NCI-H2107 treated with DMSO at 0.1 percent for 48 hours (cell line): ENCODE results near the gene MAP2.

Experiments used
- DNase-seq: peaks from one replicate; lab custom pipeline; 2025; ENCODE audit not compliant: unreplicated experiment; lab: John Stamatoyannopoulos, UW

MAP2 gene

DNA sequence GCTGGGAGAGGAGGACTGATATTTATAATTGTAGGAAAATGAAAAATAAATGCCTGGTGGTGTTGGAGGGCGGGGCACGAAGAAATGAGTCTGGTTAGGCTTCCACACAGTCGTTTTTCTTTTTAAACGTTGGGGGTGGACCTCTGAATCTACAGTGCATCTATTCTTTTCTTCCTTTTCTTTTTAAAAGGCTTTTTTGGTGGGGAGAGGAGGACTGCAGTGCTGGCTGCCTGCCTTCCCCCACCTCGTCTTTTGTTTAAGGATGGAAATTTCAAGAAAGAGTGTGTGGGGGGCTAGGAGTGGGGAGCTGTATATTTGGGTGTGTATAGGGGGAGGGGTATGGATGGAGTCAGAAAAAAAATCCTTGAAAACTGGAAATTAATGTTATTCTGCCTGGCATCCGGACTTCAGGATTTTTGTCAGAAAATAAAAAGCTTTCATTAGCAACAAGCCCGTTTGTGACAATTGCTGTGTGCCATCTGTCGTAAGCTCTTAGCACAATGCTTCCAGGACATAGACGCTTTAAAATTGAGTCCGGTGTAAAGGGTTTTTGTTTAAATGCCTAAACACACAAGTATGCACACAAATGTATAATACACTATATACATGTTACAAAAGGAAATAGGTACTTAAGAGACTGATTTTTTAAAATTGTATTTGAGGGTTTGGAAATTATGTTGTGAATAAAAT, 1.1 kb downstream of the MAP2 start:
- no peak for DNase-seq

DNA sequence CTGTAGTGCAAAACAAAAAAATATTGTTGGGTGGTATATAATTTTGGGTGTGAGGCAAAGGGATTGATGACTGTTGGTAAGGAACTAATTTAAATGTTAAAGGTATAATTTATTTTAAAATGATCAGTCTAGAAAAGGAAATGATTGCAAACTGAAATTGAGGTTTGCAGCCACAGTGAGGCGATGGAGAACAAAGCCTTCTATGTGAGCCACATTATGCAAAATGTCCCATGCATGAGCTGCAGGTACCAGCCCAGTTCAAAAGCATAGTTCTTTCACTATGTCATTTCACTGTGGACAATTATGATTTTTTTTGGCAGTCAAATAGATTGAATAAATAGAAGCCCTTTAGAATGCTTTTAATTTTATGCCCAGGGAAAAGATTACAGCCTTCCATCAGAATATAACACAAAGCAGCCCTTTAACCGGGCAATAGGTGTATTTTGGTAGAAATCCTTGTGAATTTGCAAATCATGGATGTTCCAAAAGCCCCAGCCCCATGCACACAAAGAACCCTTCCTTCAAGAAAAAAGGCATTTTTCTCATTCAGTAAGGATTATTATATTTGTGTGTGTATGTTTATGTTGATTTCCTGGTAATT, 1.7 kb downstream of the MAP2 start:
- peak; percentile 67 for DNase-seq

DNA sequence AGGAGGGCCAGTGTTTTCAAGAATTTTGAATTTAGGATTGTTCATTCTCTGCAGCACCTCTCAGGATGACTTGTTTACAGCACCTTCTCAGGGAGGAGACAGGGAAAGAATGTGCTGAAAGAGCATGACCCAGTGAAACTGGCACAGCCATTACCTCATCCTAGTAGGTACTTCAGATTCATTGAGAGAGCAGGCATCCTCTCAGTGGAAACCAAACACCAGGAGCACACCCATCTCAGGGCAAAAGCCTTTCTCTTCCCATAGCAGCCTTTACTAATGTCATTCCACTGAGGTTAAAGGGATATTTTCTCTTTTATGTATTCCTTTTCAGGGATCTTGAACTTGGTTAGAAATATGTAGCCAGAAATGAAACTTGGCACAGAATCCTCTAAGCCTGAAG, 2.6 kb downstream of the MAP2 start:
- DNase-seq: peak; percentile 73

DNA sequence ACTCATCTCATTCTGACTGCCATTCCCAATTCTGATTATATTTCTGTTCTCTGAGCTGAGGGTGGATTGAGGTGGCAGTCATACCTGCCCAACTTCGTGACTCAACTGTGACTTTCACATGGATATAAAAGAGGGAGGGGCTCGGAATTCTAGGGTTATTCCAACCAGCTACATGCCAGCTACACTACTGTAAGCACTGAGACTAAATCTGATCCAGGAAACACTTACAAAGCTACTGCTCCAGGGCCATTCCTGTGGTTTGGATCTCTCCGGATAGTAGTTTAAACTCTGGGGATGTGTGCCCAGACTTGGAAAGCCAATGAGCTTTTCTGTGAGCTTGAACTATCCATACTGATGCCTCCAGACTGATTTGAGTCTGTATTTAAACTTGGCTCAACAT, 7.9 kb downstream of the MAP2 start:
- no peak for DNase-seq

DNA sequence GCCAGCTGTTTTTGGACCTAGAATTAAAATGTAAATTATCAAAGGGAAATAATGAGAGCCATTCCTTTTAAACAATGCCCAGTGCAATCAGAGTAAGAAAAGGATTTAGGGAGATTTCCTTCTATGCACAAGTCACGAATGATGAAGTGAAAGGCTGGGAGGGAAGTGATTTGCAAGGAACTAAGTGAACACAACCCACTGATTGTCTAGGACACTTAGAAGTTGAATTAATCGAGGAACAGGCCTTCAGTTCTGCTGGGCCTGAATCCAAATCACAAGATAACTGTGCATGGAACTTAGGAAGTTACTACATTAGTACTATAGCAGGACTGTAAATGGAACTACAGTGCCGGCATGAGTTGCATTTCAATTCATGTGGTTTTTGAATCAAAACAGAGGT, 17.7 kb downstream of the MAP2 start:
- no peak for DNase-seq

DNA sequence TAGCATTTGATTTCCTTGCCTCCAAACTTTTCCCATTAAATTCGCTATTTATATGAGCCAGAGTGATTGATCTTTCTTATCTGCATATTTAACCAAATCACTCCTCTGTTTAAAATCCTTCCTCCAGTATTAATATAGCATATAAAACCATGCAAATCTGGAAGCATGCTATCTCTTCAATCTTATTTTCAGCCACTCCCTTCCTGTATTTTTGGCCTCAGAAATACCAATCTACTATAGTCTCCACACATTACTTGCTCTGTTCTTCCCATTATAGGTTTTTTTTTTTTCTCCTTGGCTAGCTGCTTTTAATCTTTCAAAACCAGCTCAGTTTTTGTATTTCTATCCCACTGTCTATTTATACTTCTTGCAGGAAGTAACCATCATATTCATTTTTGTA, 19.1 kb downstream of the MAP2 start:
- no peak for DNase-seq

DNA sequence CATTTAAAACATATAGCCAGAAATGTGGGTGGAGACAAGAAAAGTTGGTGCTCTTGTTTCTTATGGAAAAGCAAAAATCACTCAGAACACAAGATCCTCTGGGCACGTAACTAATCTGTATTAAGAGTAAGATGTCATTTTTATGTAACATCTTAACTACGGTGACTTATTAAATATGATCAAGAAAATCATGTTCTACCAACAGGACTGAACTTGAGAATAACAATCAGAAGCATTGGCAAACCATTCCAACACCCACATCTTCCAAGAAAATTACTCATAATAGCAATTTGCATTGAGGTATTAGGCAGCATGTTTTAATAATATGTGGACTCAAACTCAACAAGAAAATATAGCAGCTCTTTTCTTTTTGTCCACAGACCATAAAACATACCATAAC, 21.6 kb downstream of the MAP2 start:
- DNase-seq: no peak

DNA sequence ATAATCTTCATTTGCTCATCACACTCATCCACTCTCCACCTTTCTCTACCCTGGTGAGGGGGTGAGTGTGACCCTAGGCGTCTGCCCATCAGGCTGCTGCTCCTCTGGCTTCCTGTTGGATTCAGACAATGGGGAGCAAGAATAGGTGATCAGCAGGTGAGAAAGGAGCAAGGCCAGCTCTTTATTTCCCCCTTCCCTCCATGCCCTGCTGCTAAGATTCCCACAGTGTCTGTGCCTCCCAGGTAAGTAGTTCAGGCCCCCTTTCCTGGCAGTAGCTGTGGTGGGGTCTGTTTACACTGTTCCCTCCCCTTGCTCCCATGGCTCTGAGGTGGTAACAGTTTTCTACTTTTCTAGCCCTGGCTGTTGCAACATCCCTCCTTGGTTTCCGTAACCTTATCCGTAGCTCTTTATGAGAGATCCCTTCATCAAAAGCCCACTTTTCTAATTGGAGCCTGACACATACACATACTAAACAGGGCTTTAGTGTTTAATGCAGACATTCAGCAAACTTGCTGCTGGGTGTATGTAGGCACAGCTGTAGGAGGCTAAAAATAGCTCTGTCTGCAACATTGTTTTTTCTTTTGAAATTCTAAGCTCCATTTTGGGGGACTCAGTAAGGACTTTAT, 27.5 kb downstream of the MAP2 start:
- DNase-seq: peak; percentile 86

DNA sequence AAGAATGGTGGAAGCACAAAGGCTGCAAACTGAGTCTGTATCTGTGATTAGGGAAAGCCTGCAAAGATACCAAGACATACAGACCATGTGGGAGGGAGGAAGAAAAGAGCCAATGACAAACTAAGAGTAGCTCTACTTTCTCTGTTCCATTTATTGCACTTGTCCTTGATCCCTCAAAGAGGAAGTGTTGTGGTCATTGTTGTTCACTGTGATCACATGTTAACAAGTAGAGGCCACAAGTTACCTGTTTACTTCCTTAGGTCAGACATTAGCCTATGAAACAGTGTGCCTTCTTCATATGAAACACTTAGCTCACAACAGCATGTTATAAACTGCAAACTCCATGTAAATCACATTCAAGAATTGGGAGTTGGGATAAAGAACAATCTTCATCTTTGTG, 32.6 kb downstream of the MAP2 start:
- no peak for DNase-seq

DNA sequence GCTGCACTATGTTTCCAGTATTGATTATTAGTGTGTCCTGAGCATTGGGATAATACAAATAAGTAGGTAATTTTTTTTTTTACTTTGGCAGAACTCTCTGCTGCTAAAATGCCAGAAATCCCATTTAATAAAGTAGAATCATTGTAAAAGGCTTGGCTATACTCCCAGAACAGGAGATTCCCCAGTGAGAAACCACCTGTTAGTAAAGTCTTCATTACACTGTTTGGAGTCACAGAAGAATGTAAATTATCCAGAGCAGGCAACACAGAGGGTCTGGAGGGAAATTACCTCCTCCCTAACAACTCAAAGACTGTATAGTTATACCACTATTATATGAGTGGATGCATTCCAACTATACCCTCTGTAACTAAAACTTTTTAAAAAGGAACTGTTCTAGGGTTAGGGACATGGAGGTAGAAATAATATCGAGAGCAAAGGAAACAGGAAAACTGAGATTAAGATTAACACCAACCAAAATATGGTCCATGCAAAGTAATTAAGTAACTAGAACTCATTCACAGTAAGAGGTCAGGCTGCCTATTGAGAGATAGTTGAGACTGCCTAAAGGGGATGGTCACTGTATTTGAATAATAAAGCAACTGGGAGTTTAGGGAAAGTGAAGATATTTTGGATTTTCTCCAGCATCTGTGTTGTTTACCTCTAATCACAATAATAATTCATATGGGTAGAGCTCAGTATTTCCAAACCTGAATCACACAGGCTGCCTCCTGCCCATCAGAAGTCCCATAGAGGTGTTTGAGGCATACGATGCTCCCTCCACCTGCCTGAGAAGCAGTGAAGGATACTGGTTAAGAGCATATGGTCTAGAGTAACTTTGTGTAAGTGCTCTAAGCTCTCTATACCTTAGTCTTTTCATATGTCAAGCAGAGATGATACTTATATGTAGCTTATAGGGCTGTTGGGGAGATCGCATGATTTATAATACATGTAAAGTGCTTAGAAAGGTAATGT, 34.4 kb downstream of the MAP2 start:
- DNase-seq: peak; percentile 19

DNA sequence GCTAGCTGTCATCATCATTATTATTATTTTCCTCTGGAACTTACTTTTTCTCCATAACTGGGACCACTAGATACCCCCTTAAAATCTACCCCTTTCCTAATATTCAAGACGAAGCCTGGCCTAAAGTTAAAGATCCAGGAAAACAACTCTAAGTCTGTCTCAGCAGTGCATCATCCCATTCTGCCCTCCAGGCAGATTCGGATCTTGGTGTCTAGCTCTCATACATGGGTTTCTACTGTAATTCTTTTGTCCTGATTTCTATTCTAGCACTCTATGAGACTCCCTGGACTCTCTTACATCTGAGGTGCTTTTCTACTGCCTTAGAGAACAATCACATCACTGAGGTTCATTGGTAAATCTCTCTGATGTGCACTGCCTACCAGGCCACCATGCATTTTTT, 35.5 kb downstream of the MAP2 start:
- no peak for DNase-seq

DNA sequence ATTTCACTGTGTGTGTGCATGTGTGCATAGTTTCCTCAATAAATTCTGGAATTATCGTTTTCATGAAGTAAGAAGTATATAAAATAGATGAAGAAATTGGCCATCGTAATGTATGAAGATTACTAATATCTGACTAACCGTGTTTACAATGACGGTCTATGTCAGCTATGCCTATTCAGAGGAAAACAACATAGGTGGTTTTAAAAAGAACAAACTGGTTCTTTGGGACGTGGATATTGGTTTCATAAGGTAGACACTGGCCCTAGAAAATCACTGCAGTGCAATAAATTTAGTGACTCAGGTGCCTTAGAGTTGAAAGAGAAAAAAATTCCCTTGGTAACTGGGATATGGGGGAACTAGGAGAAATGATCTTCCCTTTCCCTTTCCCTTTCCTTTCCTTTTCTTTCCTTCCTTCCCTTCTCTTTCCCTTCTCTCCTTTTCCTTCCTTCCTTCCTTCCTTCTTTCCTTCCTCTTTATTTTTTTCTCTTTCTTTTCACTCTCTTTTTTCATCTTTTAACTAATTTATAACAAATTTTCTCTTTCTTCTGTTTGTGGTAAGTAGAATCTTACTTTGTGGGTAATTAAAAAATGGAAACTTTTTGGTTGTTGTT, 36.4 kb downstream of the MAP2 start:
- DNase-seq: no peak

DNA sequence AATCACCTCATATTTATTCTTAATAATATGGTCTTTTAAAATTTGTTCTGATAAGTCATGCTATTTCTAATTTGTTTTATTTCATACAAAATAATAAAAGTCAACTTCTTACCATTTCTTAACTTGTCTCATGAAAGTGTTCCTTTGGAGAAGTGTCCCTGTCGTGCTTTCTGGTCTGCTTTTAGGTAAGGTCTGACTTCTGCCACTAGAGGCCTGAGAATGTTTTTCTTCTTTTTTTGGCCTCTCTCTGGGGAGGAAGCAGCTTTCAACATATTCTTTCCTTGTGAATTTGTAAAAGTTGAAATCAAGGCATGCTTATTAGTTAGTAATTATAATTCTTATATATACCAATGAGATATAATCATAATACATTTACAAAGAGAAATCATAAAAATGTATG, 39.4 kb downstream of the MAP2 start:
- no peak for DNase-seq

DNA sequence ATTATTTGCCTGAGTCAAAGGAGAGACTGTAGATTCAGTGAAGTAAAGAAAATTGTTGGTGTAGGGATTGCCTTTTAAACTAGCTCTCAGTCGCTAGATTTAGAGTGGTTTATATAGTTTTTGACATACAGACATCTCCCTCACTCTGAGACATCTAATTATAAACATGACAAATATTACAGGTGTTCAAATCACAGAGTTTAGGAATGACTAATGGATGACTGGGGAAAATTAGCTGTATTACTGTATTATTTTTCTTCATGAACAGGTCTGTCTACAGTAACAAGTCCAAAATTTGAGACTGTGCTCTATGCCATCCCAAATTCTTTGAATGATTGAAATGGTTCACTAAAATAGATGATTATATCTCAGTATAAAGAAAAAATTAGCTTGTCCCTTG, 40.0 kb downstream of the MAP2 start:
- no peak for DNase-seq

DNA sequence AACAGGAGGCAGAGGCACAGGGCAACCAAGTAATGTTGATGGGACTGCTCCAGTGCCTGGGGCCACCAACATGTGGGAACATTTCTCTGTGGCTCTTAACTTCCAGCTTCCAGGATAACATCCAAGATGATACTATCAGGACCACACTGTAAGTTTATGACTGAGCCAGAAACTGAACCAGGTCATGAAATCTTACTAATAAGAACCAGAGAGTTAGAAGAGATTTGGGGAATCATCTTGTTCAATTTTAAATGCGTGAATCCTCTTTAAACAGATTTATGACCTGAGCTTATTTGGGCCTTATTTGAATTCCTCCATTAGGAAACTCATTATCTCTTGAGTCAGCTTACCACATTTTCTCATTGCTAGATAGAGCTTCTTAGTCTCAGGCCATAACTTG, 45.0 kb downstream of the MAP2 start:
- DNase-seq: no peak

DNA sequence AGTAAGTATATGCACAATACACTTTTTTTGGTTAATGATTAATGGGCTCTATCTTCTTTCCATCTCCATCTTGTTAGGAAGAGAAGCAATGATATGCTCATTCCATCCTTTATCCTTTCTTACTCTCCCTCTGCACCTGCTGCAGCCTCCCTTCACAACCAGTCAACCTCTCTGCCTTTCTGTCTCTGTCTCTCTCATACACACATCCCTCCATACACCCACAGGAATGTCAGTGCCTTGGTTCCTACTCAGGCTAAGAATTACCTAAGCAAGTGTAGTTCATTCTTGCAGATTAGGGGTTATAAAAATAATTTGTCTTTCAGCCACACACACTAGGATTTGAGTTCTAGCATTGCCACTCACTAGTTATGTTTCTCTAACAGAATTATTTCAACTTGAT, 45.6 kb downstream of the MAP2 start:
- no peak for DNase-seq

DNA sequence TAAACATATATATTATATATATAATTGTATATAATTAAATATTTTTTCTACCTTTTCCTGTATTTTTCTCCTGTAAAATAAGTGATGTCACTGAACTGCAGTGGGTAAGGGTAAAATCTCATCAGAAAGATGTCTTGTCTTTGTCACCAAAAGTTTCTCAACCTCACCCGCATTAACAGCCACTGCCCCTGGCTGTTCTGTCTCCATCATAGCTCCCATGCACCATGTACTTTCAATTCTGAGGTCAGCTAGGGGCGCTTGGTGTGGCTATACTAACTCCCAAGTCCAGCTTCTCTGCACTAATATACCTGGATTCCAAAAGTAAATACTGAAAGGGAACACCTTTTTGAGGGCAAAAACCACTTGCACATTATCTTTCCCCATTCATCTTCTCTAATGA, 46.6 kb downstream of the MAP2 start:
- DNase-seq: no peak

DNA sequence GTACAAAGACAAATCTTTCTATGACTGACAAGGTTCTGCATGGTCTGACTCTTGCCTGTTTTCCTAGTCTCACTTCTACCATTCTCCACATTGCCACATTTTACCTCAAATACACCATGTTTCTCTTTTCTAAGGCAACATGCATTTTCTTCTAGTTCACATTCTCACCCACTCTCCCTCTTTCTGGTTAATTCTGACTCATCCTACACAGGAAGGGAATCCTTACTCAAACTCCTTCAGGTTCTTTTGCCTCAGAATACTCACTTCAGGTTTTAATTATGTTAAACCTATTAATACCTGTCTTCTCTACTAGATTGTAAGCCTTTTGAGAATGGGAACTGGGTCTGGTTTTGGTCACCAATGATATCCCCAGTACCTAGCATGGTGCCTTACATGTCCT, 47.2 kb downstream of the MAP2 start:
- DNase-seq: no peak

DNA sequence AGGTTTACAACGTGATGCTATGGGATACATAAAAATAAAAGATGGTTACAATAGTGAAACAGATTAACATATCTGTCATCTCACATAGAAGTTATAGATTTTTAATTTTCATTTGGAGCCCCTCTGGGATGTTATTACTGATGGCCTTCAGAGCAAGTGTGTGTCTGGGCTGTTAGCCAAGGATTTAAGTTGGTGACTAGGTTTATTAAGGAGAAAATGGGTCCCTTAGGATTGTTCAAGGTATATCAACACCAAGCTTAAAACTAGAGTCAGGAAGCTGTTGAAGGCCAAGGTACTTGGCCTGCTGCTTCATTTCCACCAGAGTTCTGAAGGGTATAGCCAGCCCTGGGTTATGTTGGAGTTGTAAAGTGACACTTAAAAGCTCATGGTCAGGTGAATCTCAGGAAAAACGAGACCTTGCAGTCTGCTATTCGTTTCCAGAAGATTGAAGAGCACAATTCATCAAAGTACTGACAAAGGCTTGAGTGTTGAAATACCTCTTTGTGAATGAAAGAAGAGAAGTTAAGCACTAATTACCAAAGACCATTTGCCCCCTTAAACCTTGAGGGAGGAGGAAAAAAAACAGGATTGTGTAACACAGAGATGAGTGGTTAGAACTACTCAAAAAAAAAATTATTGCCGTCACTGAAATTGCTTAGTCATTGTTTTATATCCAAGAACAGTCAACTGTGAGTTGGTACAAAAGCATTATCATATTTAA, 48.4 kb downstream of the MAP2 start:
- peak; percentile 91 for DNase-seq

DNA sequence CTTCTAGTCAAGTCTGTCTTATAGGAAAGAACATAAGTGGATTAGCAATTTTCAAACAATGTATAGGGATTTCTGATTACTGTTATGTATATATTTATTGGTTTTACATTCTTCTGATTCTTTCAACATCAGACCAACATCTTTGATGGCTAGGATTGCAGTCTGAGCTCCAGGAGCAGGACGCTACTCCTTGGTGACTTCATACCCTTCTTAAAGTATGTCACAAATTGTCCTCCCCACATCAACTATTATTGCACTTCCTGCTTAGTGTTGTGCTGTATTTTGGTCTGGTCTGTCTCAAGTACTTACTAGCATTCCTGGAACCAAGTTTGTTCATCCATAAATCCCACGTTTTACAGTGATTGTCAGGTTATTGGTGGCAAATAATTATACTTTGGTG, 49.0 kb downstream of the MAP2 start:
- no peak for DNase-seq
